ENCODE measurements around the gene ZNF581.

The ZNF581 gene

DNA sequence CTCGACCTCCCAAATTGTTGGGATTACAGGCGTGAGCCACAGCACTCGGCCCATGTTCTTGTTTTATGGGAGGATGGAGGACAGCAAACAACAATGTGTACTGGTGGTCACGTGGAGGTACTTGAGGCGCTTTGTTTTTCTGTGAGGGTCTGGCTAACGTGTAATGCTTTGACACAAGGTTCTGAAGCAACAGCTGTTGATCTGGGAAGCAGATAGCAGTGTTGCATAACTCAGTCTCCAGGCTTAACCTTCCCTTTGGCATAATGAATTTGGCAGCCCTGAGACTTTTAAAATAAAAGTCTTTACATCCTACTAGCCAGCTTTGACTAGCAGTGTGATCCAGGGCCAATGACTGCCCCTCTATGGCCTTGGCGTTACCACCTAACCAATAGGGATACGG lies 9.6 kb upstream of the ZNF581 start:
- DNase-seq = no peak

DNA sequence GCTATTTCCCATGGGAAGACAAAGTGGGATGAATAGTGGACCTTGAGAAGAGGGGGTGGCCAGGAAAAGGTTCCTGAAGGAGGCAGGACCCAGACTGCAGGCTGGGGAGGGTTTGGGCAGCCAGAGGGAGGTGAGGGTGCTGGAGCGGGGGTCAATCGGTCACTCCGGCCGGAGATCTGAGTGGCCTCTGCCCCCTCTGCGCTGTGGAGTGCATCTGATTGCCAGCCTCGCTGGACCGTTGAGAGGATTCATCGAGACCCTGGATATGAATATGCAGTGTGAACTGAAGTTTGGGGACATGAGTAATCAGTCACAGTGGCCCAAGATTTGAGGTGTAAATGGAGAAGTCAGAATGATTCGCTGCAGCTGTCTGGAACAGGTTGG lies 8.1 kb upstream of the ZNF581 start:
- DNase-seq = no peak

DNA sequence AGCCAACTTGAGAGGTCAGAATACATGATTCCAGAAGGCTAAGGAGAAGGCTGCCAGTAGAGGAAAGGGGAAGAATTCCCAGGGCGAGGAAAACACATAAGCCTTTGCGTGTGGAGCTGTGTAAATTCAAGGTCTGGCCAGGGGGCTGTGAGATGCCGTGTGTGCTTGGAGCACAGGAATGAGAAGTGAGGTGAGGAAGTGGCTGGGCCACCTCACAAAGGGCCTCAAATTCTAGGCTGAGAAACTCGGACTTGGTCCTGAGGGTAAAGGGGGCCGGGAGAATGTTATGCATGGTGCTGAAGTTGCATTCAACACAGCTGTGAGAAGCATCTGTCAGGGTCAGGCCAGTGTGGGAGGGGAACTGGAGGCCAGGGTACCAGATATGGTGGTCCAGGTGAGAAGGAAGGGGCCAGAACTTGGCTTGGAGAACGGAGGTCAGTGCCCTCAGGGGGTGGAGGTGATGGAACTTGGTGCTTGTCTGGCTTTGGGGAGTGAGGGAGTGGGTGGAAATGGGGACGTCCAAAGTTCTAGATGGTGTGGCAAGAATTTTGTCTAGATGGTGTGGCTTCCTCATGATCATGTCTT lies 7.5 kb upstream of the ZNF581 start:
- no peak for DNase-seq

DNA sequence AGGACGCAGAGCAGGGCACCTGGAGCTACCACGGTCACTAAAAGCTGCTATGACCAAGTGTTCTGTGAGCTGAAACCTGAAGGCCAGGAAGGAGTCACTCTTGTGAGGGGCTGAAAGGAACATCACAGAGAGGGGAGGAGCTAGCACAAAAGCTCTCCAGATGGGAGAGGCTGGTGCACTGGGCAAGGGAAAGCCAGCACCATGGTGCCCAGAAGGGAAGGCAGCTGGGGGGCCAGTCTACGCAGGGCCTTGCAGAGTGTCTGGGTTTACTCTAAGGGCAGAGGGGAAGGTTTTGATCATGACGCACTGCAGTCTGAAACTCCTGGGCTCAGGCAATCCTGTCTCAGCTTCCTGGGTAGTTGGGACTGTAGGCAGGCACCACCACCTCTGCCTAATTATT lies 6.7 kb upstream of the ZNF581 start:
- DNase-seq = no peak

DNA sequence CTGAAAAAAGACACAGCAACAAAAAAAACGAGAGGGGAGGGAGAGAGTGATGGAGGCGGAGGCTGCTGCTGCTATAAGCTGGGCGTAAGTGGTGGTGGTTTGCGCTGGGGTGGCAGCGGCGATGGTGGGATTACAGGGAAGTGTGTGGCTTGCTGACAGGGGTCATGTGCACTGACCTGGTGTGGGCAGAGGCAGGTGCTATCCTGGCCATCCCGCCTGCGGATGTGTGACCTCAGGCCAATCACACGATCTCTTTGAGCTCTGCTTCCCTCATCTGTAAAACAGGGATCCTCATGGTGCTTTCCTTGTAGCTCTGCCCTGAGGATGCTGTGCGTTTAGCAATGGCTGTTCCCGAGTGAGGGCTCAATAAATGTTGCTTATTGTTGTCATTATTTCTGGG lies 5.9 kb upstream of the ZNF581 start:
- no peak for DNase-seq

DNA sequence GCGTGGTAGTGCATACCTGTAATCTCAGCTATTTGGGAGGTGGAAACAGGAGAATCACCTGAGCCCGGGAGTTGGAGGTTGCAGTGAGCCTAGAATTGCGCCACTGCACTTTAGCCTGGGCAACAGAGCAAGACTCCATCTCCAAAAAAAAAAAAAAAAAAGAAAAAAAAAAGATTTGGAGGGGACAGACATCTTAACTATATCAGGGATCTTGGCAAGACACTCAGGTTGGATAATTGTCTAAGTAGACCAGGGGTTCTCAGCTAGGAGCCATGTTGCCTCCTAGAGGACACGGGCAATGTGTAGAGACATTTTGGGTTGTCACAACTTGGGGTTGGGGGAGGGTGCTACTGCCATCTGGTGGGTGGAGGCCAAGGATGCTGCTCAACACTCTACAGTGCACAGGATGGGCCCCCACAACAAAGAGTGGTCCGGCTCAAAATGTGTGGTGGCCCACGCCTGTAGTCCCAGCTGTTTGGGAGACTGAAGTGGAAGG lies 4.5 kb upstream of the ZNF581 start:
- no peak for DNase-seq

DNA sequence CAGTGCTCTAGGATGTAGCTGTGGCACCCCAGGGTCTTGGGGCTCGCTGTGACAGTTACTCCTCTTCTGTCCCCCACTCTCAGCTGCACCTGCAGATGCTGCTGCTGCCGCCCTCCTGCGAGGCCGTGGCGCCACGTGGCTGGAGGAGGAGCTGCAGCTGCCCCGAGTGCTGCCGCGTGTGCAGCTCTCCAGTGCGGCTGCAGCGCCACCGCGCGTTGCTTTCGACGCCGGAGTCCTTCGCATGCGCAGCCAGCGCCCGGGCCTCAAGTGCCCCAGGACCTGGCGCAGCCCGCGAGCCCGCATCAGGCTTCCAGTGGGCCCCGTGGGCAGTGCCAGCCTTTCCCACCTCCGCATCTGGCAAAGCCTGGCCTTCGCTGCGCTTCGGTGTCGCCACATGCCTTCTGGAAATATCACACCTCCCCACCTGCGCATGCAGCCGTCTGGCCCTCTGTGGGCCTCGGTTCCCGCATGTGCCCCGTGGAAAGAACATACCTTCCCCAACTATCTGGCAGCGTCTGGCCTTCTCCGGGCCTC lies 3.3 kb upstream of the ZNF581 start:
- no peak for DNase-seq

DNA sequence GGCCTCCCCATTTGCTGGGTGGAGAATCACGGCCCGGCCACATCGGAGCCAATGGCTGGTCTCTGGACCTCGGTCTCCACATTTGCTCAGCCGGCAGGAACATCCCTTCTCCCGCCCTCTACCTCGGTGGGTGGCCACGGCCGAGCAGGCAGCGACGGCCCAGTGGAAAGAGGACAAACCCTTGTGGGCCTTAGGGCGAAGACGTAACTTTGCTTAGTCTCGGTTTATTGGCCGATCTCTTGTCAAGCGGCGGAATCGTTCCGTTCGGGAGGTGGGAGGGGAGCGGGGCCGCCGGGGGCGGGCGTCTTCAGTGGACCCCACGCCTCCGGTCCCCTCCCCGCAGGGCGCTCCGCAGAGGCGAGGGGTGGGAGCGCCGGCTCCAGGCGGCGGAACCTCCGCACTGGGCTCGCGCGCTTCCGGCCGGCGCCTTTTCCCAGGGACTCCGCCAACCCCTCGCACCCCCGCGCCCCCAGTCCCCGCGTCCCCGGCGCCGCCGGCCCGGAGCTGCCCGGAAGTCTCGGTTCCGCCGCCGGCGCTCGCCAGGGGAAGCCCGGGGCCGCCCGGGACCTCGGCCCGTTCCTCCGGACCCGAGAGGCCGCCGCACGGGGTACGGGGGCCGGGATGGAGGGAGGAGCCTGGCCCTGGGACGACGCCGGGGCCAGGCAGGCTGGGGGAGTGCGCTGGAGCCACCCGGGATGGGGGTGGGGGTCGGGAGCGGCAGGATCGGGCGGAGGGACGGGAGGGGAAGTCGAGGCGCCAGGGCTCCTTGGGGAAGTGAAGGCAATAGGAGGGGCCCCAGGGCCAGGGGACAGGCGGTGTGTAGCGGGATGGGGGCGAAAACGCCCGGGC lies 2.6 kb upstream of the ZNF581 start, which contains the start of gene ZNF580:
Gene ZNF580 (plus strand): TSS at position 426 of the 849 bp plus-strand sequence. CDS start 1,507 bp downstream, outside the sequence.
- DNase-seq = no peak

DNA sequence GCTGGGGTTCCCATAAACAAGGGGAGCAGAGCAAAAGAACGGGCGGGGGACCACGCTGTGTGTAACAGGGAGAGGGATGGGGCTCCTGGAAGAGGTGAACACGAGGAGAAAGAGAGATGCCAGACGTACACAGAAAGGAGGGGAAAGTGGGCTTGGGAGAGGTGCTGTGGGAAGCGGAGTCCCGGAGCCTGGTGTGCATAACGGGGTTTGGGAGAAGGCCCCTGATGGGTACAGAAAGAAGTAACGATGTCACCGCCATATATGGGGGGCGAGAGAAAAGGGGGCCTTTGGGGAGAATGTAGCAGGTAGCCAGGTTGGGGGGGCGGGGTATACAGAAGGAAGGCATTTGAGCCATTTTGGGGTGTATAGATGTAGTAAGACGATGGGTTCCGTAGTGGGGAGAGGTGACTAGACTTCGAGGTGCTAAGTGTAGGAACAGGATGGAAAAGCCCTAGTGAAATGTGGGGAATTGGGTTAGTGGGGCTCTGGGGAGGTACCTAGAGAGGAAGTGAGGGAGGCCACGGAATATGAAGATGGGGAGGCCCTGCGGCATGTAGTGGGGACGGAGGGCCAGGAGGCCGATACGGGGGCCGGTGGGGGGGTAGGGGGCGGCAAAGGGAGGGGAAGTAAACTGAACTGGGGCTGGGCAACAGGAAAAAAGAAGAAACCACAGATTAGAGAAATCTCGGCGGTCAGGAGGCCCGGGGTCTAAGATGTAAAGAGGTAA lies 1.9 kb upstream of the ZNF581 start:
- no peak for DNase-seq

DNA sequence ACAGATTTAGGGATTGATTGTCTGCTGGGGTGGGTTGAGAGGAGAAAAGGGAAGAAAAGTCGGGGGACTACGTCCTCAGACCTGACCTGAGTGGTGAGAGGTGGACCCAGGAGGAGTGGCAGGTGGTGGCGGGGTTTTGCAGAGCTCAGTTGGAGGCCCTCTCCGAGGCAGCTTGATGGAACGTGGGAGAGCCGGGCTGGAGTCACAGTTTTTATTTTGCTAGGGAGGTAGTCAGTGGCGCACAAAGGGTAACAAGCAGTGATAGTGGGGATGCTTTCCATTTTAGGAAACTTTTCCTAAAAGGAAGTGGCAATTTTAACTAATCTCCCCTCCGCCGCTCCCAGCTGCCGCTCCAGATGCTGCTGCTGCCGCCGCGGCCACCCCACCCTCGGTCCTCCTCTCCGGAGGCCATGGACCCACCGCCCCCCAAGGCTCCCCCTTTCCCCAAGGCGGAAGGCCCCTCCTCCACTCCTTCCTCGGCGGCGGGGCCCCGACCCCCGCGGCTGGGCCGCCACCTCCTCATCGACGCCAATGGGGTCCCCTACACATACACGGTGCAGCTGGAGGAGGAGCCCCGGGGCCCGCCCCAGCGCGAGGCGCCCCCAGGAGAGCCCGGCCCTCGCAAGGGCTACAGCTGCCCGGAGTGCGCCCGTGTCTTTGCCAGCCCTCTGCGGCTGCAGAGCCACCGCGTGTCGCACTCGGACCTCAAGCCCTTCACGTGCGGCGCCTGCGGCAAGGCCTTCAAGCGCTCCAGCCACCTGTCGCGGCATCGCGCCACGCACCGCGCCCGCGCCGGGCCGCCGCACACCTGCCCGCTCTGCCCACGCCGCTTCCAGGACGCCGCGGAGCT lies 1.1 kb upstream of the ZNF581 start:
- no peak for DNase-seq

DNA sequence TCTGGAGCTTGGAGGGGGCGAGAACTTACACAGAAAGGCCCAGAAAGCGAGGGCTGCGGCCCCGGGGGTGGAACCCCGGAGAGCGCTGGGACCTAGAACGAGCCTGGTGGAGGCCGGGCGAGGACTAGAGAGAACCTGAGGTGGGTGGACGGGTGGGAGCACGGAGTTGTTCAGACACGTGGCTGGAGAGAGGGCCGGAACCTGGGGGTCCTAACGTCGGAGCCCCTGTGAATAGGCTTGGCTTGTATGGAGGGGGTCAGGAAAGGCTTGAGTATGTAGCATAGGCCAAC lies 383 bp downstream of the ZNF581 start:
- no peak for DNase-seq

DNA sequence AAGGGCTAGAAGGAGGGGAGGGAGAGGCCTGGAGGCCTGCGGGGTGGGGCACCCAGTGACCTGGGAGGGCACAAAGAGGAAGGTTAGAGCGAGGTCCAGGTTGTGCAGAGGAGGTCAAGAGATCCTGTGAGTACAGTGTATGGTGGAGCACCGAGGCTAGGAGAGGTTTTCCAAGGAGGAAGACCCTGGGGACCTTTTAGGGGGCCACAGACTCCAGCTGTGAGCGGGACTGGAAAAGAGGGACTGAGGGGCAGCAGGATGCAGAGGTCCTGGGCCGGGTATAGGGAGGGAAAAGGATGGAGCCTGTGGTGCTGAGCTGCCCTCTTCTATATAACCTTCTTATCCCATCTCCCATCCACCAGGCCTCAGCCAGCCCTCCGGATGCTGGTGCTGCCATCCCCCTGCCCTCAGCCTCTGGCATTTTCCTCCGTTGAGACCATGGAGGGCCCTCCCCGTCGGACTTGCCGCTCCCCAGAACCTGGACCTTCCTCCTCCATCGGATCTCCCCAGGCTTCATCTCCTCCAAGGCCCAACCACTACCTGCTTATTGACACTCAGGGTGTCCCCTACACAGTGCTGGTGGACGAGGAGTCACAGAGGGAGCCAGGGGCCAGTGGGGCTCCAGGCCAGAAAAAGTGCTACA lies 863 bp downstream of the ZNF581 start:
- DNase-seq = no peak

DNA sequence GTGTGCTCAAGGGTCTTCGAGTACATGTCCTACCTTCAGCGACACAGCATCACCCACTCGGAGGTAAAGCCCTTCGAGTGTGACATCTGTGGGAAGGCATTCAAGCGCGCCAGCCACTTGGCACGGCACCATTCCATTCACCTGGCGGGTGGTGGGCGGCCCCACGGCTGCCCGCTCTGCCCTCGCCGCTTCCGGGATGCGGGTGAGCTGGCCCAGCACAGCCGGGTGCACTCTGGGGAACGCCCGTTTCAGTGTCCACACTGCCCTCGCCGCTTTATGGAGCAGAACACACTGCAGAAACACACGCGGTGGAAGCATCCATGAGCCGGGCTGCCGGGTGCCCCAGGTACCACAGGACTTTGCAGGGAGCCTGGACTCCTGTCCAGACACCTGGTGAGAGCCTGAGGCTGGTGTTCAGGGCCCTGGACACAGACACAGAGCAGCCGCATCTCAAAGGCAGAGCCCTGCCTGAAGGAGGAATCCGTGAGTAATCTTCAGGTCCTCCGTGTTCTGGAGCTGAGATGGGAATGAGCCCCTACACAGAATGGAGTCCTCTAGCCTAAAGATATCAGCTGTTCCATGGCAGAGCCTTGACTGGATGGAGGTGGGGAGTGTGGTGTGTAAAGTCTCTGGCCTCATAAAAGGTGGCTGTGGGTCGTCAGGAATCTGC lies 1.5 kb downstream of the ZNF581 start:
- DNase-seq = no peak

DNA sequence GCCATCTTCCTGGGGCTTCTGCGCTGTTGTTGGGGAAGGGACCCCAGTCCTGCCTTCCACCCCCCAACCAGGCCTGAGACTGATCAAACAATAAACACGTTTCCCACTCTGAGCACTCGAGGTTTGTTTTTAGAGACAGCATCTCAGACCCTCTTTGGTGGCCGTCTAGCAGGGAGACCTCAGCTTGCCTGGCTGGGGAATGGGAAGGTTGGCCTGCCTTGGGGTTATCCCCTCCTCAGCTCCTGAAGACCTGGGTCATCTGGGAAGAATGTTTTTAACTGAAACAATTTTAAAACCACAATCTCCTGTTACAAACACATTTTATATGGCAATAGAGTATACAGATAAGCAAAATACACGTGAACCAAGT lies 2.0 kb downstream of the ZNF581 start:
- no peak for DNase-seq

DNA sequence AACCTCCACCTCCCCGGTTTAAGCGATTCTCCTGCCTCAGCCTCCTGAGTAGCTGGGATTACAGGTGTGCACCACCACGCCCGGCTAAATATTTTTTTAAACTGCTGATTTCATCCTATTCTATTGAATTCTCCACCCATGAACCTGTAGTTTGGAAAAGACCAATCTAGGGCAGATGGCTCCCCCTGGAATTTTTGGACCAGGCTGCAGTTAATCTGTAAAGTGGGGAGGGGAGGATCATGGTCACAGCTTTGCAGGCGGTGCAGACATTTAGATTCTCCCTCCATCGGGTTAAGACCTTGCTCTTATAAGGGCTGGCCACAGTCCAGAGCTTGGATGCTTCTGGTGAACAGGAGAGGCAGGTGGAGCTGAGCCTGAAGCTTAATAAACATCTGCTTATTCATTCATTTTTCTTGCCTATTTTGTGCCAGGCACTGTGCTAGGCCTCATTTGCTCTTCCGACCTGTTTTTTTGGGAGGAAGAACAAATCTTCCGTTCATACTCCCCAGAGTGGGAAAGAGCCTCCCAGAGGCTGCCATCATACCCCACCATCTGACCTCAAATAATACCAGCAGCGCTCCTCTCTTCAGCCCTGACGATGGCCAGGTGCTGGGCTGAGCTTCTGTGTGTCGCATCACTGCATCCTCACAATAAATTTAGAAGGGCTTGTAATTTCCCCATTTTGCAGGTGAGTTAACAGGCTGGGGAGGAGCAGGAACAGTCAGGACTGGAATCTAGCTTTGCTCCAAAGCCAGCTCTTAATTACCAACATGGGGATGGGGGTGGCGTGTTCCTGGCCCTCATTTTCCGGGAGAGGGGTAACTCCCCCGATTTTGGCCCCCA lies 3.7 kb downstream of the ZNF581 start:
- no peak for DNase-seq

DNA sequence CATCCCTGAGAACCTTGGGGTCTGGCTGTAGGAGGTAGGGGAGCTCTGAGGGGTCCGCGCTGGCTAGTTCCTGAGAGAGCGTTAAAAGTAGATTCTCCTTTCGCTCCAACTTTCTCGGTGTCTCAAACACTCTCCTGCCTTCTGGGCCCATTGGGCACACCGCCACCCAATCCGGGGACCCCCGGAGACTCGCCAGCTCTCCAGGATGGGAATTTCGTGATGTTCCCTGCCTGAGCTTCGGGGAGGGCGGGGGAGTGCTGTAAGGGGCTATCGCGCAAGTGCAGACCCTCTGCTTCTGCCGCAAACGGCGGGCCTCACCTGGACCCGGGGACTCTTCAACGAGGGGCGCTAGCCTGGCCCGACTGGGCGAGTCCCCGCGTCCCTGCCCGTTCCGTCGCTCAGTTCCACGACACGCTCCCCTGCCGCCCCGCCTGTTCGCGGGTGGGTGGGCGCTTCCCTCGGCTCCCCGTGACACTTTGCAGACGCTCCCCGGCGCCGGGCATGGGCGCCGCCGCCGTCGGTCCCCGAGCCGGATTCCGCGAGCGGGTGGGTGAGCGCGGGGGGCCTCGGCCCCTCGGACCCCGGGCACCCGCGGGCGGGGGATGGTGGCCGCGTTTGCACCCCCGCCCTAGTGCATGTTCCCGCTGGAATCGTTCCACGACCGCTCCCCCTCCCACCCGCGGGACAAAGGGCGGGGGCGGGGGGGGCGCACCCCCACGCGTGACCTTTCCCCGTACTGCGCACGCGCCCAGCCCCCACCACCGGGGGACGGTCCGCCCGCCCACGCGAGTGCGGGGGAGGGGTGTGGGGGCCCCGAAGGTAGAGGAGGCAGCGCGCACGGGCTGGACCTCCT lies 4.5 kb downstream of the ZNF581 start, which contains the start of gene CCDC106:
Gene CCDC106 (plus strand): TSS at position 481 of the 853 bp plus-strand sequence. CDS start 835 bp downstream, outside the sequence.
- DNase-seq = no peak

DNA sequence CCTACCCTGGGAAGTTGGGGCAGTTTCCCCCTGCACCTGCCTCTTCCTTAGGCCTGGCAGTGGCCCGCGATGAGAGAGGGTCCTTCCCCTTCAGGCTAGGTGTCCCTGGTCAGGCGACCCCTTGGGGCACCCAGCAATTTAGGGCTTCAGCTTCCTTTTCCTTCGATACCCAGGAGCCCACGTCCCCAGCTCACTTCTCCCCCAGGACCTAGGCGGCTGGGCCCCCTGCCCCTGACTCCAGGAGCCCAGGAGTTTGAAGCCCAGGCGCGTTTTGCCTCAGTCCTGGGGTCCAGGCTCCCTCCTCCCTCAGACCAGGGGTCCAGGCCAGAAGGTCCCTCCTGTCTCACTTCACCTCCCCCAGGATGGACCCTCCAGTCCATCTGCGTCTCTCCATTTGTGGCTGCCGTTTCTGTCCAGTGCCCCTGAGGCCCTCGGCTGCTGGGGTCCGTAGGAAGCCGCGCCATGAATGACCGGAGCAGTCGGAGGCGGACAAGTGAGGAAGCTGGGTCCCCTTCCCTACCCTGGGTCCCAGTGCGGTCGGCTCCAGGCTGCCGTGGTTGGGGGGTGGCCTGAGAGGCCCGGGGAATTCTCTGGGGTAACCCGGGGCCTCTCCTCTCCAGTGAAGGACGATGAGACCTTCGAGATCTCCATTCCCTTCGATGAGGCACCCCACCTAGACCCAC lies 5.3 kb downstream of the ZNF581 start:
- no peak for DNase-seq

DNA sequence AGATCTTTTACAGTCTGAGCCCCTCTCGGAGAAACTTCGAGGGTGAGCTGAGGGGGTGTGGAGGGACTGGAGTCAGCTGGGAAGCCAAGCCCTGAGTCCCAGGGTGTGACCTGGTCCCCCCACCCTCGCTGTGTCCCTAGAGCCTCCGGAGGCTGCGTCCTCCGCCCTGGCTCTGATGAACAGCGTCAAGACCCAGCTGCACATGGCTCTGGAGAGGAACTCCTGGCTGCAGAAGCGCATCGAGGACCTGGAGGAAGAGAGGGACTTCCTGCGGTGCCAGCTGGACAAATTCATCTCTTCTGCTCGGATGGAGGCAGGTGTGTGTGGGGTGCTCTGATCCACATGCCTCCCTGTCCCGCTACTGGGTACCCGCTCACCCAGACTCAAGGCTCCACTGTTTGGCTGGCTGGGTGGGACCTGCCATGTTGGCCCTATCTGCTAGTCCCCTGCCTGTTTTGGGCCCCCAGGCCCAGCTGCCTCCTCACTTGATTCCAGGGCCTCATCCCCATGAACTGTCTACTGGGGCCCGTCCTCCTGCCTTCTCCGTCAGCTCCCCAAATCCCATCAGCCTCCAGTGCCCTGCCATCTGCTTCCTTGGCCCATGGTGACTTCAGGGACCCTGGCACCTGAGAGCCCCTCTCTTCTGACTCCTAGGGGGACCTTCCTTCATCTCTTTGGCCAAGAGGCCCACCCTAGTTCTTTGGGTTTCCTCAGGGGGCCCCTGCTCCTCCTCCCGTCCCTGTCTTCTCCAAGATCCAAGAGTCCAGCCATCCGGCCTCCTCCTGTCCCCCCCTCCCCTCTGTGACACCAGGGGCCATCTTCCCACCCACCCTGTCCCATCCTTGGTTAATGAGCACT lies 6.0 kb downstream of the ZNF581 start:
- no peak for DNase-seq
